ENCODE results near the gene PGM2L1. TPM values are rescaled to one million over a fixed set of nuclear protein-coding genes. Genes with fewer than 3 reads are reported as not detected.

The PGM2L1 gene
- total RNA-seq, 1 donor from 2014 or later = 3.8 TPM

DNA sequence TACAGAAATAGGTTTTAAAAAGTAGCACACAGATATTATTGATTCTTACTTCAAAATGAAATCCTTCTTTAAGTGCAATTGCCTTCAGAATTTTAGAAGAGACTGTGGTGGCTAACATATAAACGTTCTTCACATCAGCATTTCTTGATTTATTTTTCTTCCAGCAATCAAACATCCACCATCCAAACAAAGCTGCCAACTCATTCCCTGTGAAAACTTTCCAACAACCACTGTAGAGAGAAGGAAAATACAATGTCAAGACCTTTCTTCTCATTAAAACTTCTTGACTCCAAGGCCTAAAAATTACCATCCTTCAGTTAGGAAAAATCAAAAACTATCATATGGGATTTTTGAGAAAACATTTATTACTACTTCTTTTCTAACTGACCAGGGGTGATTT, 52.8 kb downstream of the PGM2L1 start:
- TF ChIP-seq, protein P1, sequence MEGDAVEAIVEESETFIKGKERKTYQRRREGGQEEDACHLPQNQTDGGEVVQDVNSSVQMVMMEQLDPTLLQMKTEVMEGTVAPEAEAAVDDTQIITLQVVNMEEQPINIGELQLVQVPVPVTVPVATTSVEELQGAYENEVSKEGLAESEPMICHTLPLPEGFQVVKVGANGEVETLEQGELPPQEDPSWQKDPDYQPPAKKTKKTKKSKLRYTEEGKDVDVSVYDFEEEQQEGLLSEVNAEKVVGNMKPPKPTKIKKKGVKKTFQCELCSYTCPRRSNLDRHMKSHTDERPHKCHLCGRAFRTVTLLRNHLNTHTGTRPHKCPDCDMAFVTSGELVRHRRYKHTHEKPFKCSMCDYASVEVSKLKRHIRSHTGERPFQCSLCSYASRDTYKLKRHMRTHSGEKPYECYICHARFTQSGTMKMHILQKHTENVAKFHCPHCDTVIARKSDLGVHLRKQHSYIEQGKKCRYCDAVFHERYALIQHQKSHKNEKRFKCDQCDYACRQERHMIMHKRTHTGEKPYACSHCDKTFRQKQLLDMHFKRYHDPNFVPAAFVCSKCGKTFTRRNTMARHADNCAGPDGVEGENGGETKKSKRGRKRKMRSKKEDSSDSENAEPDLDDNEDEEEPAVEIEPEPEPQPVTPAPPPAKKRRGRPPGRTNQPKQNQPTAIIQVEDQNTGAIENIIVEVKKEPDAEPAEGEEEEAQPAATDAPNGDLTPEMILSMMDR (IDR thresholded peaks at IDR 0.05) = no peak
- H3K9me3 Mint-ChIP-seq = no peaks in the 10 kb centered on the region
- H3K36me3 Mint-ChIP-seq (ENCODE audit: low read depth) = peaks cover 54% of the 10 kb centered on the region
- intact Hi-C loops (cut with micrococcal nuclease) = no loop called here
- no peaks in the 10 kb centered on the region for H3K27me3 Mint-ChIP-seq
- ATAC-seq (ENCODE audit: low read depth) (no peak), DNase-seq (no peak)
- no peak overlapping the region for H3K4me3 Mint-ChIP-seq
- POLR2A ChIA-PET = no interaction called here
- H3K27ac Mint-ChIP-seq = no peak overlapping the region
- CTCF ChIA-PET = no interaction called here
- no peaks in the 10 kb centered on the region for H3K4me1 Mint-ChIP-seq

DNA sequence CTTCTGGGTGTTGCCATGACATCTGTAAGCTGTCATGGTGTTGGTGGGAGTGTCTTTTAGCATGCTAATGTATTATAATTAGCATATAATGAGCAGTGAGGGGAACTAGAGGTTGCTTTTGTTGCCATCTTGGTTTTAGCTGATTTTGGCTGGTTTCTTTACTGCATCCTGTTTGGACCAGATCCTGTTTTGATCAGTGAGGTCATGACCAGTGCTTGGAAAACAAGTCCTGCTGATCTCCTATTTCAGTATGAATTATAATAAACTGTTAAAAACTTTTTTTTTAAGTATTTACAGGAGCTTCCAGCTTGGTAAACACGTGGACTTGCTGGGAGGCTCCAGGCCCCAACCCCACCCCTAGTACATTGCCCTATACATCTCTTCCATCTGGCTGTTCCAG, 56.3 kb downstream of the PGM2L1 start:
- no peaks in the 10 kb centered on the region for H3K27me3 Mint-ChIP-seq
- H3K36me3 Mint-ChIP-seq (ENCODE audit: low read depth) = peaks cover 69% of the 10 kb centered on the region
- POLR2A ChIA-PET = no interaction called here
- TF ChIP-seq, protein P1 (IDR thresholded peaks at IDR 0.05) = no peak
- no peak overlapping the region for H3K27ac Mint-ChIP-seq
- H3K9me3 Mint-ChIP-seq = no peaks in the 10 kb centered on the region
- intact Hi-C loops (cut with micrococcal nuclease) = no loop called here
- no peaks in the 10 kb centered on the region for H3K4me1 Mint-ChIP-seq
- DNase-seq = no peak
- no peak for ATAC-seq (ENCODE audit: low read depth)
- CTCF ChIA-PET = interaction anchor here (0.8 kb wide), 1 partner anchor 86 kb away, joined by 4 read pairs; no protein-coding TSS in a partner anchor
- no peak overlapping the region for H3K4me3 Mint-ChIP-seq

DNA sequence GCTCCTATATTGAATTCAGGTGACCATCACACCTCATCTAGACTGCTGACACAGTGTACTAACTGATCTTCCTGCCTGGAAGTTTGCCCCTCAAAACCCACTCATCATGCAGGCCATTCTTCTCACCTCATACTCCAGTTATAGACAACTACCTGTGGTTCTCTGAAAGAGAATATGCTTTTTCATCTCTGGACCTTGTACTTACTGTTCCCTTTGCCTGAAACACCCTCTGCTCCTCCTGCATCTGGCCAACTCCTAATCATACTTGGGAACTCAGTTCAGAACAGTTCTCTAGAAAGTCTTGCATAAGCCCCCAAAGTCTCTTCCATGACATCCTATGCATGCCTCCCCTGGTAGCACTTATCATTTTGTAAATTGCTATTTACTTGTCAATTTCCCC, 58.6 kb downstream of the PGM2L1 start:
- H3K27me3 Mint-ChIP-seq = no peaks in the 10 kb centered on the region
- H3K9me3 Mint-ChIP-seq = no peaks in the 10 kb centered on the region
- intact Hi-C loops (cut with micrococcal nuclease) = no loop called here
- CTCF ChIA-PET = no interaction called here
- H3K4me3 Mint-ChIP-seq = no peak overlapping the region
- H3K4me1 Mint-ChIP-seq = no peaks in the 10 kb centered on the region
- no peak for DNase-seq
- POLR2A ChIA-PET = no interaction called here
- TF ChIP-seq, protein P1 (IDR thresholded peaks at IDR 0.05) = no peak
- H3K27ac Mint-ChIP-seq = no peak overlapping the region
- no peak for ATAC-seq (ENCODE audit: low read depth)
- peaks cover 70% of the 10 kb centered on the region for H3K36me3 Mint-ChIP-seq (ENCODE audit: low read depth)

DNA sequence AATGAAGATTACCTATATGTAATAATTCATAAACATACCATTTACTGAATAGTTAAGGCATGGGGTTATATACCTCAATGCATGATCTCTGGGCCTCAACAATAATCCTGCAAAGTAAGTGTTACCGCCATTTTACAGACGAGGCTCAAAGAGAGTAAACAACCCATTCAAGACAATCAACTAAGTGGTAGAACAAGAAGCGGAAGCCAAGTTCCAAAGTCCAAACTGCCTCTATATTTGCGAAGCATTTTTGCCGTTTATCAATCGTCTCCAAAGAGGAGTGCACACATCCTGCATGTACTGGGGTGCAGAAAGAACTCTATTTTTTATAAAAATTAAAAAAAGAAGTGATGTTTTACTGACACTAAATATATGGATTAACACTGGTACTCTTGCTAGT, 59.3 kb downstream of the PGM2L1 start:
- H3K4me1 Mint-ChIP-seq = no peaks in the 10 kb centered on the region
- H3K36me3 Mint-ChIP-seq (ENCODE audit: low read depth) = peaks cover 66% of the 10 kb centered on the region
- POLR2A ChIA-PET = no interaction called here
- H3K9me3 Mint-ChIP-seq = no peaks in the 10 kb centered on the region
- no peaks in the 10 kb centered on the region for H3K27me3 Mint-ChIP-seq
- intact Hi-C loops (cut with micrococcal nuclease) = no loop called here
- CTCF ChIA-PET = interaction anchor here (1.3 kb wide), 1 partner anchor 17 kb away, joined by 3 read pairs; no protein-coding TSS in a partner anchor
- no peak for DNase-seq
- no peak overlapping the region for H3K4me3 Mint-ChIP-seq
- TF ChIP-seq, protein P1 (IDR thresholded peaks at IDR 0.05) = no peak
- no peak overlapping the region for H3K27ac Mint-ChIP-seq
- no peak for ATAC-seq (ENCODE audit: low read depth)

DNA sequence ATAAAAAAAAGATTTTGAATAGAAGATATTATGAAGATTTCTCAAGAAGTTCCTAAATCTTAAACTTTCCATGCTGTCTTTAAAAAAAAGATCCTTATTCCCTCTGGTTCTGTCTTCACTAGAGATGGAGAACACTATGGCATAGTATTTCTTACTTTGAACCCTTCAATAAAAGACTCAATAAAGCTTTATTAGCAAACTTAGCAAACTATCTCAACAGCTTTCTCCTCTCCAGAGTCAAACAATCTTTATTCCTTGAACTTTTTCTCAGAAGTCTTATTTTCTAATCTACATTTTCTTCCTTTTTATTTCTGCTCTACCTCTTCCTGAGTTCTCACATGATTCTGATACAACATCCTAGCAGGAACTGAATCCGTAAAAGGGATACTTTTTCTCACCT, 65.0 kb downstream of the PGM2L1 start:
- H3K4me1 Mint-ChIP-seq = no peaks in the 10 kb centered on the region
- no peak overlapping the region for H3K4me3 Mint-ChIP-seq
- H3K9me3 Mint-ChIP-seq = no peaks in the 10 kb centered on the region
- ATAC-seq (ENCODE audit: low read depth) = no peak
- ChIA-PET POLR2A (no interaction called here), CTCF (interaction anchor here (0.8 kb wide), 1 partner anchor 116 kb away, joined by 3 read pairs; no protein-coding TSS in a partner anchor)
- TF ChIP-seq, protein P1 (IDR thresholded peaks at IDR 0.05) = no peak
- H3K36me3 Mint-ChIP-seq (ENCODE audit: low read depth) = peaks cover 28% of the 10 kb centered on the region
- H3K27ac Mint-ChIP-seq = no peak overlapping the region
- intact Hi-C loops (cut with micrococcal nuclease) = no loop called here
- no peaks in the 10 kb centered on the region for H3K27me3 Mint-ChIP-seq
- DNase-seq = no peak

All from activated B cell treated with CpG ODN at 0.5 μM for 24 hours (primary cell).